Left ventricle myocardium inferior (tissue), 1 donor: ENCODE results near the gene TMEM175. TPM values are rescaled to one million over a fixed set of nuclear protein-coding genes. Genes with fewer than 3 reads are reported as not detected.

ENCODE experiments used
- DNase-seq: peaks from one replicate; pipeline ENCODE4 v3.0.0-alpha.2; 2020
- H3K27ac ChIP-seq: fragments of 200-600 bp; replicated peaks from 2 replicates; pipeline ENCODE4 v1.8.0; 2021
- H3K27me3 ChIP-seq: fragments of 200-600 bp; 2 replicates; pipeline ENCODE4 v1.8.0; 2021; ENCODE audit warnings: low read depth
- H3K36me3 ChIP-seq: fragments of 200-600 bp; 2 replicates; pipeline ENCODE4 v1.8.0; 2021
- H3K4me1 ChIP-seq: fragments of 200-600 bp; 2 replicates; pipeline ENCODE4 v1.8.0; 2021
- H3K4me3 ChIP-seq: fragments of 200-600 bp; 2 replicates; pipeline ENCODE4 v1.8.0; 2021; ENCODE audit warnings: mild to moderate bottlenecking, moderate library complexity
- H3K9me3 ChIP-seq: fragments of 200-600 bp; replicated peaks from 2 replicates; pipeline ENCODE4 v1.8.0; 2021
- intact Hi-C: fragments of 100-400 bp; cut with micrococcal nuclease; formaldehyde crosslinking; loops from one replicate; pipeline ENCODE4 v1.11.0; 2022
- total RNA-seq: library from RNA; stranded (reverse); fragmentation: NEBNext Ultra II Directional; extraction: Animal tissue kit (Norgen Biotek cat#: 25700); gene quantifications from one replicate; pipeline ENCODE4 v1.2.1, GENCODE V29; 2021
- TF ChIP-seq, protein P1 (sequence below): fragments of 200-600 bp; IDR thresholded peaks from 2 replicates; pipeline ENCODE4 v1.8.0; 2021; ENCODE audit warnings: antibody characterized with exemption, mild to moderate bottlenecking, borderline replicate concordance
- donor health status: DM: no; HTN: yes; CAD: no; lungs with severe emphysema.

TMEM175 gene
- total RNA-seq, 1 donor from 2014 or later: 20.3 TPM

DNA sequence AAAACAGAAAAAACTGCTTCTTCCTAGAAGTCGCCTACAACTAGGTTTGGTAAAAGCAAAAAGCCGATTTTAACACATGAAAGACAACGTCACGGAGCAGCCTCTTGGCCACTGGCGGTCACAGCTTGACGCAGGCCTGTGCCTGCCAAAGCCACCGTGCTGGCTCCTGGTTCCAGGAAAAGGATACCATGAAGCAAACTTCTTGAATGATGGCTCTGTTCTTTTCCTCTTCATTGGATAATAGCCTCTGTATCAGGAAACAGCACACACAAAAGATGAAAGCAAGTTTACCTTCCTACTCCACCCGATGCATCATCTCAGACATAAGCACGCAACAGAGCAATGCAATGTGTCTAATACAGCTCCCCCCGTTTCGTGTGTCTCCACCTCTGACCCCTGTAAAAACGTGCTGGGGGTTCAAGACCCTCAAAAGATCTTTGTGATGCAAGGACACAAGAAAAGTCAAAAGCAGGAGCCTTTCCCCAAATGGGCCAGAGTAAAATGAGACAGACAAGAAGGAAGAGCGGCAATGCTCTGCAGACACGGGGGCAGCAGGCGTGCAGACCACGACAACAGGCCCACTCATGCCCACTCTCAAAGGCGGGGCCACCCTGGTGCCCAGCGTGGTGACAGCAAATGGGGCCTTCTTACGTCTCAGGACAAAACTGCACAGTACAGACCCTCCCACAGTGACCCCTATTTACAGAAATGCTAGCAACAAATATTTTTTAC, 19.5 kb upstream of the TMEM175 start:
- peaks cover 14% of the 10 kb centered on the region for H3K4me1 ChIP-seq
- TF ChIP-seq, protein P1, sequence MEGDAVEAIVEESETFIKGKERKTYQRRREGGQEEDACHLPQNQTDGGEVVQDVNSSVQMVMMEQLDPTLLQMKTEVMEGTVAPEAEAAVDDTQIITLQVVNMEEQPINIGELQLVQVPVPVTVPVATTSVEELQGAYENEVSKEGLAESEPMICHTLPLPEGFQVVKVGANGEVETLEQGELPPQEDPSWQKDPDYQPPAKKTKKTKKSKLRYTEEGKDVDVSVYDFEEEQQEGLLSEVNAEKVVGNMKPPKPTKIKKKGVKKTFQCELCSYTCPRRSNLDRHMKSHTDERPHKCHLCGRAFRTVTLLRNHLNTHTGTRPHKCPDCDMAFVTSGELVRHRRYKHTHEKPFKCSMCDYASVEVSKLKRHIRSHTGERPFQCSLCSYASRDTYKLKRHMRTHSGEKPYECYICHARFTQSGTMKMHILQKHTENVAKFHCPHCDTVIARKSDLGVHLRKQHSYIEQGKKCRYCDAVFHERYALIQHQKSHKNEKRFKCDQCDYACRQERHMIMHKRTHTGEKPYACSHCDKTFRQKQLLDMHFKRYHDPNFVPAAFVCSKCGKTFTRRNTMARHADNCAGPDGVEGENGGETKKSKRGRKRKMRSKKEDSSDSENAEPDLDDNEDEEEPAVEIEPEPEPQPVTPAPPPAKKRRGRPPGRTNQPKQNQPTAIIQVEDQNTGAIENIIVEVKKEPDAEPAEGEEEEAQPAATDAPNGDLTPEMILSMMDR: no peak
- peaks cover 51% of the 10 kb centered on the region for H3K36me3 ChIP-seq
- no peak overlapping the region for H3K27ac ChIP-seq
- H3K4me3 ChIP-seq: no peak overlapping the region
- H3K9me3 ChIP-seq: no peaks in the 10 kb centered on the region
- no peak for DNase-seq
- H3K27me3 ChIP-seq: no peaks in the 10 kb centered on the region
- intact Hi-C loops: no loop called here

DNA sequence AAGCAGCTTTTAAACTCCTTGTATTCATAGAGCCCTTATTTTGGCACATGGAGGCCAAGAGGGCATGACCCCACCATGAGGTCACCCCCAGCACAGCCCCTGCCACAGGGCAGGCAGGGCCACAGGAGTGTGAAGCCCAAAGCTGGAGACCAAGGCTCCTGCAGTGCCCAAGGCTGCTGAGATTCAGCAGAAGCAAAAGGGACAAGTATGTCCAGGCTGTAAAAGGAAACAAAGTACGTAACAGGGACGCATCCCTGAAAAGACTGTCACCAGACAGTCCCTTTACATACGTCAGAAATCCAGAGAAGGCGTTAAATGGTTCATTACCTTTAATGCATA, 19.0 kb upstream of the TMEM175 start:
- H3K9me3 ChIP-seq: no peaks in the 10 kb centered on the region
- H3K4me1 ChIP-seq: peaks cover 14% of the 10 kb centered on the region
- intact Hi-C loops: no loop called here
- DNase-seq: no peak
- H3K27me3 ChIP-seq: no peaks in the 10 kb centered on the region
- H3K4me3 ChIP-seq: no peak overlapping the region
- peaks cover 46% of the 10 kb centered on the region for H3K36me3 ChIP-seq
- H3K27ac ChIP-seq: no peak overlapping the region
- TF ChIP-seq, protein P1: no peak

DNA sequence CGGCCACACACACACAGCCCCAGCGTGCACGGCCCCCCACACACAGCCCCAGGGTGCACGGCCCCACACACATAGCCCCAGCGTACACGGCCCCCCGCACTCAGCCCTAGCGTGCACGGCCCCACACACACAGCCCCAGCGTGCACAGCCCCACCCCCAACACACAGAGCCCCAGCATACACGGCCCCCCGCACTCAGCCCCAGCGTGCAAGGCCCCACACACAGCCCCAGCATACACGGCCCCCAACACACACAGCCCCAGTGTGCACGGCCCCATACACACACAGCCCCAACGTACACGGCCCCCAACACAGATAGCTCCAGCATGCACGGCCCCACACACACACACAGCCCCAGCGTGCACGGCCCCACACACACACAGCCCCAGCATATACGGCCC, 17.7 kb upstream of the TMEM175 start:
- TF ChIP-seq, protein P1: no peak

DNA sequence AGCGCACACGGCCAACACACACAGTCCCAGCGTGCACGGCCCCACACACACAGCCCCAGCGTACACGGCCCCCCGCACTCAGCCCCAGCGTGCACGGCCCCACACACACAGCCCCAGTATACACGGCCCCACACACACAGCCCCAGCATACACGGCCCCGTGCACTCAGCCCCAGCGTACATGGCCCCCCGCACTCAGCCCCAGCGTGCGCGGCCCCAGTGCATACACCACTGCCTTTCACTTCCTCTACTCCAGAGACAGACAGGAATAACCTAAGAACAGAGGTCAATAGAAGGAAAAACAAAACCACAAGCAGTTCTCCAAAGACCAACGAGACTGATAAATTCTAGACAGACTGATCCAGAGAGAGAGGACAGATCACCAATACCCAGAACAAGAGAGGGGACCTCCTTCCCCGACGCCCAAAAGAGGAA, 17.2 kb upstream of the TMEM175 start:
- peaks cover 14% of the 10 kb centered on the region for H3K4me1 ChIP-seq
- peaks cover 31% of the 10 kb centered on the region for H3K36me3 ChIP-seq
- intact Hi-C loops: no loop called here
- TF ChIP-seq, protein P1: no peak
- H3K27me3 ChIP-seq: no peaks in the 10 kb centered on the region
- H3K9me3 ChIP-seq: no peaks in the 10 kb centered on the region
- H3K27ac ChIP-seq: no peak overlapping the region
- no peak overlapping the region for H3K4me3 ChIP-seq
- DNase-seq: no peak

More for the DNA sequence above, 17.7 kb upstream of the TMEM175 start:
- H3K4me3 ChIP-seq: no peak overlapping the region
- H3K36me3 ChIP-seq: peaks cover 36% of the 10 kb centered on the region
- DNase-seq: no peak
- peaks cover 14% of the 10 kb centered on the region for H3K4me1 ChIP-seq
- intact Hi-C loops: no loop called here
- H3K27ac ChIP-seq: no peak overlapping the region
- H3K9me3 ChIP-seq: no peaks in the 10 kb centered on the region
- H3K27me3 ChIP-seq: no peaks in the 10 kb centered on the region

DNA sequence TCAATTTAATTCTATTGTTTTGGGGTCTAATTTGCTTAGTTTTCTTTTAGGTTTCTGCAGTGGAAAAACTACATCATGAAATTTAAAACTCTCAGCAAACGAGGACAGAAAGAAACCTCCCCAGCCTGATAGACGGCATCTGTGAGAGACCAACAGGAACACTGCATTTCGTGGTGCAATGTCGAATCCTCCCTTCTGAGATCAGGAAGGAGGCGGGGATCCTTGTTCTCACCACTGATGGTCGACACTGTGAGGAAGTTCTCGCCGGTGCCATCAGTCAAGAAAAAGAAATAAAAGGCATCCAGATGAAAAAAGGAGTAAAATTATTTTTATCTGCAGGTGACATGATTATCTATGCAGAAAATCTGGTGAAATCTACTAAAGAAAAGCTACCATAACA, 16.7 kb upstream of the TMEM175 start:
- Histone ChIP-seq H3K36me3 (peaks cover 28% of the 10 kb centered on the region), H3K27ac (no peak overlapping the region), H3K27me3 (no peaks in the 10 kb centered on the region), H3K4me3 (no peak overlapping the region), H3K4me1 (peaks cover 14% of the 10 kb centered on the region), H3K9me3 (no peaks in the 10 kb centered on the region)
- TF ChIP-seq, protein P1: no peak
- intact Hi-C loops: no loop called here
- no peak for DNase-seq
